Lung (tissue), 12 donors: Measurements from ENCODE around the gene C21orf91. TPM values are rescaled to one million over a fixed set of nuclear protein-coding genes. Genes with fewer than 3 reads are reported as not detected.

ENCODE experiments used
- ATAC-seq: fragments of 200-7000 bp; cut with Tn5 transposase; one replicate; pipeline ENCODE4 v1.9.1; 2020; ENCODE audit warnings: moderate number of reproducible peaks; ENCODE audit not compliant: insufficient read depth, low FRiP score
- DNase-seq, 3 donors: peaks; one replicate each; pipeline ENCODE4 v3.0.0-alpha.2; 2013 to 2017
- H3K27ac ChIP-seq, 2 donors: one replicate each; pipeline ENCODE4 v1.5.1; 2013; ENCODE audit warnings: mild to moderate bottlenecking in 2 of 2, moderate library complexity in 2 of 2, control low read depth in 1 of 2, inconsistent platforms in 1 of 2, low read depth in 1 of 2, low read length in 1 of 2
- H3K27me3 ChIP-seq, 3 donors: one replicate each; pipeline ENCODE4 v1.5.1; 2013; ENCODE audit warnings: low read length in 2 of 3; ENCODE audit not compliant: control insufficient read depth in 3 of 3, insufficient read depth in 3 of 3
- H3K36me3 ChIP-seq, 4 donors: one replicate each; pipeline ENCODE4 v1.5.1; 2013; ENCODE audit warnings: low read length in 4 of 4, mild to moderate bottlenecking in 1 of 4, moderate library complexity in 1 of 4; ENCODE audit not compliant: control insufficient read depth in 4 of 4, insufficient read depth in 4 of 4
- H3K4me1 ChIP-seq, 5 donors: one replicate each; pipeline ENCODE4 v1.5.1; 2013; ENCODE audit warnings: low read length in 5 of 5, mild to moderate bottlenecking in 2 of 5, moderate library complexity in 1 of 5; ENCODE audit not compliant: control insufficient read depth in 5 of 5, insufficient read depth in 5 of 5
- H3K4me3 ChIP-seq: one replicate; pipeline ENCODE4 v1.5.1; 2013; ENCODE audit warnings: mild to moderate bottlenecking, control low read depth, moderate library complexity
- H3K9ac ChIP-seq, 2 donors: one replicate each; pipeline ENCODE4 v1.5.1; 2013; ENCODE audit warnings: low read length in 2 of 2, control low read depth in 1 of 2; ENCODE audit not compliant: insufficient read depth in 1 of 2
- H3K9me3 ChIP-seq, 4 donors: one replicate each; pipeline ENCODE4 v1.5.1; 2013; ENCODE audit warnings: low read length in 3 of 4, mild to moderate bottlenecking in 1 of 4, moderate library complexity in 1 of 4; ENCODE audit not compliant: control insufficient read depth in 4 of 4, insufficient read depth in 3 of 4
- whole genome bisulfite sequencing, 2 donors: extraction: QIAGEN DNeasy Blood & Tissue Kit; methylation state at CpG; one replicate each; pipeline ENCODE4 v1.1.7; 2013; 5-methylcytosine and 5-hydroxymethylcytosine counted together
- polyA plus RNA-seq, 2 donors: library from polyadenylated mRNA; stranded (reverse); fragments of 200-250 nt; gene quantifications; one replicate each; pipeline ENCODE4 v1.2.1, GENCODE V29; 2013
- total RNA-seq, 2 donors: library from RNA; depleted of rRNA in 1 of 2; stranded (reverse); fragments of >200 nt in 1 of 2; gene quantifications; one replicate each; pipeline ENCODE4 v1.2.1, GENCODE V29; 2014 to 2021
- TF ChIP-seq, protein P1 (sequence below): IDR thresholded peaks from 2 replicates; pipeline ENCODE4 v1.5.1; 2012; ENCODE audit warnings: mild to moderate bottlenecking; ENCODE audit errors: control extremely low read depth, extremely low read depth
- donor health status: control.
- donor health status: control.
- donor health status: Bipolar disorder and iron deficiency.
- donor health status: healthy.
- donor health status: DM: yes; HTN: yes; CAD: no.

Gene C21orf91
- total and polyA plus RNA-seq, 4 donors: 2.8 to 19.0 (median 10.2) TPM

DNA sequence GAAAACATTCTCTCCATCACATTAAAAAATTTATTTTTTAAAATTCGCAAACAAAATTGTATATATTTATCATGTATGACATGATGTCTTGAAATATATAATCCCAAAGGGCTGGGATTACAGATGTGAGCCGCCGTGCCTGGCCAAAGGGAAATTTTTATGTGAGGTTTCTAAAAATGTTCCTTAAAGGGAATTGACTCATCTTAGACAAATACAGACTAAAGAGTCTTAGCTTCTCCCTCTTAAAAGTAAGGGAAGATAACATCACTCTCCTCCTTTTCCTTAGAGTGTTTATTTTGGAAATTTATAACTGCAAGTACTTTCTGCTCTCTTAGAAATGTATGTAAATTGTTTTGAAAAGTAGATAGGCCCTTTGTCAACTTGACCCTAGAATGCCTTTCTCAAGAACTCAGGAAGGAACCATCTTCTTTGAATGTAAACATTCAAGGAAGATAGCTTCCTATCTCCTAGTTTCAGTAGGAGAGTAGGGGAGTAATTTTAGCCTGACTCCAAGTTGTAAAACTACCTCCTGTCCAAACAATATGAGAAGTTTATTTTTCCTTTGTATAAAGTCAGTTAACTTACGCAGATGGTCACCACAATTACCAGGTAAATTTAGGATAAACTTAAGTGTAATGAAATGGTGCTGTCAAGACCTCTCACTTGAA, 59.5 kb downstream of the C21orf91 start:
- 64 to 83% methylated on average over 4 of the region's 4 CpGs for WGBS, 2 donors

DNA sequence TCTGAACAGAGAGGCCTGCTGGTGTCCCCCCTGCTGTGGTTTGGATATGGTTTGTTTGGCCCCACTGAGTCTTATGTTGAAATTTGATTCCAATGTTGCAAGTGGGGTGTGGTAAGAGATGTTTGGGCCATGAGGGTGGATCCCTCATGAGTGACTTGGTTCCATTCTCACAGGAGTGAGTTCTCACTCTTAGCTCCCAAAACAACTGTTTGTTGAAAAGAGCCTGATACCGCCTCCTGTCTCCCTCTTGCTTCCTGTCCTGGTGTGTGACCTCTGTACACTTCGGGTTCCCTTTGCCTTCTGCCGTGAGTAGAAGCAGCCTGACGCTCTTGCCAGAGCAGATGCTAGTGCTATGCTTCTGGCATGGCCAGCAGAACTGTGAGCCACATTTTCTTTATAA, 60.5 kb downstream of the C21orf91 start:
- 57 to 65% methylated on average over 4 of the region's 4 CpGs for WGBS, 2 donors
- Histone ChIP-seq H3K9me3 (peaks cover 0 to 2% (median 0%) of the 10 kb centered on the region in 4 donors), H3K4me1 (peaks cover 0 to 1% (median 0%) of the 10 kb centered on the region in 5 donors), H3K36me3 (no peaks in the 10 kb centered on the region), H3K27ac (no peak overlapping the region), H3K9ac (no peak overlapping the region), H3K27me3 (no peaks in the 10 kb centered on the region), H3K4me3 (no peak overlapping the region)
- DNase-seq (no peak), ATAC-seq (no peak)
- TF ChIP-seq, protein P1, sequence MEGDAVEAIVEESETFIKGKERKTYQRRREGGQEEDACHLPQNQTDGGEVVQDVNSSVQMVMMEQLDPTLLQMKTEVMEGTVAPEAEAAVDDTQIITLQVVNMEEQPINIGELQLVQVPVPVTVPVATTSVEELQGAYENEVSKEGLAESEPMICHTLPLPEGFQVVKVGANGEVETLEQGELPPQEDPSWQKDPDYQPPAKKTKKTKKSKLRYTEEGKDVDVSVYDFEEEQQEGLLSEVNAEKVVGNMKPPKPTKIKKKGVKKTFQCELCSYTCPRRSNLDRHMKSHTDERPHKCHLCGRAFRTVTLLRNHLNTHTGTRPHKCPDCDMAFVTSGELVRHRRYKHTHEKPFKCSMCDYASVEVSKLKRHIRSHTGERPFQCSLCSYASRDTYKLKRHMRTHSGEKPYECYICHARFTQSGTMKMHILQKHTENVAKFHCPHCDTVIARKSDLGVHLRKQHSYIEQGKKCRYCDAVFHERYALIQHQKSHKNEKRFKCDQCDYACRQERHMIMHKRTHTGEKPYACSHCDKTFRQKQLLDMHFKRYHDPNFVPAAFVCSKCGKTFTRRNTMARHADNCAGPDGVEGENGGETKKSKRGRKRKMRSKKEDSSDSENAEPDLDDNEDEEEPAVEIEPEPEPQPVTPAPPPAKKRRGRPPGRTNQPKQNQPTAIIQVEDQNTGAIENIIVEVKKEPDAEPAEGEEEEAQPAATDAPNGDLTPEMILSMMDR: no peak

More for the DNA sequence above, 59.5 kb downstream of the C21orf91 start:
- DNase-seq (no peak), ATAC-seq (no peak)
- Histone ChIP-seq H3K27me3 (no peaks in the 10 kb centered on the region), H3K4me1 (peaks cover 0 to 1% (median 0%) of the 10 kb centered on the region in 5 donors), H3K9ac (no peak overlapping the region), H3K36me3 (no peaks in the 10 kb centered on the region), H3K4me3 (no peak overlapping the region), H3K27ac (no peak overlapping the region), H3K9me3 (peaks cover 0 to 2% (median 0%) of the 10 kb centered on the region in 4 donors)
- TF ChIP-seq, protein P1: no peak

DNA sequence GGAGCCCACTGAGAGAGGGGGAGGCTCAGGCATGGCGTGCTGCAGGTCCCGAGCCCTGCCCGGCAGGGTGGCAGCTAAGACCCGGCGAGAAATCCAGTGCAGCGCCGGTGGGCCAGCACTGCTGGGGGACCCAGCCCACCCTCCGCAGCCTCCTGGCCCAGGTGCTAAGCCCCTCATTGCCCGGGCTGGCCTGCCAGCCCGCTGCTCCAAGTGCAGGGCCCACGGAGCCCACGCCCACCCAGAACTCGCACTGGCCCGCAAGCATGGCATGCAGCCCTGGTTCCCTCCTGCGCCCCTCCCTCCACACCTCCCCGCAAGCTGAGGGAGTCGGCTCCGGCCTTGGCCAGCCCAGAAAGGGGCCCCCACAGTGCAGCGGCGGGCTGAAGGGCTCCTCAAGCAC, 61.5 kb downstream of the C21orf91 start:
- no peaks in the 10 kb centered on the region for H3K36me3 ChIP-seq
- H3K27me3 ChIP-seq: no peaks in the 10 kb centered on the region
- TF ChIP-seq, protein P1: no peak
- peaks cover 0 to 1% (median 0%) of the 10 kb centered on the region in 5 donors for H3K4me1 ChIP-seq
- DNase-seq (no peak), ATAC-seq (no peak)
- H3K4me3 ChIP-seq: no peak overlapping the region
- no peak overlapping the region for H3K9ac ChIP-seq
- peaks cover 0 to 2% (median 0%) of the 10 kb centered on the region in 4 donors for H3K9me3 ChIP-seq
- WGBS, 2 donors: 92 to 94% methylated on average over 20 of the region's 20 CpGs
- H3K27ac ChIP-seq: no peak overlapping the region
